Tibial artery (tissue), 4 donors: ENCODE data around the gene EXD3.

Source experiments
- DNase-seq, 2 donors: peaks; one replicate each; pipeline ENCODE4 v3.0.0-alpha.2; 2019
- H3K27ac ChIP-seq, 2 donors: fragments of 200-600 bp; sonication (generic) in 1 of 2; 1 replicate in 1 of 2; 2 replicates in 1 of 2; pipeline ENCODE4 v1.5.1; 2018 to 2019; ENCODE audit warnings: mild to moderate bottlenecking in 1 of 2
- H3K27me3 ChIP-seq, 2 donors: fragments of 200-600 bp; sonication (generic) in 1 of 2; one replicate each; pipeline versions ENCODE4 v1.5.1 to v1.6.0; 2016 to 2019
- H3K36me3 ChIP-seq, 3 donors: fragments of 200-600 bp; sonication (generic) in 2 of 3; one replicate each; pipeline ENCODE4 v1.5.1; 2016 to 2019; ENCODE audit warnings: mild to moderate bottlenecking in 2 of 3
- H3K4me1 ChIP-seq, 4 donors: fragments of 200-600 bp; sonication (generic) in 2 of 4; 1 replicate in 3 of 4; 2 replicates in 1 of 4; pipeline ENCODE4 v1.5.1; 2016 to 2019
- H3K4me3 ChIP-seq, 2 donors: fragments of 200-600 bp; sonication (generic) in 1 of 2; 1 replicate in 1 of 2; 2 replicates in 1 of 2; pipeline ENCODE4 v1.5.1; 2018 to 2019; ENCODE audit warnings: mild to moderate bottlenecking in 2 of 2
- H3K9me3 ChIP-seq, 3 donors: fragments of 200-600 bp; sonication (generic) in 1 of 3; one replicate each; pipeline ENCODE4 v1.5.1; 2016 to 2019
- intact Hi-C: fragments of 100-400 bp; cut with DNase I; formaldehyde crosslinking; loops from one replicate; pipeline ENCODE4 v1.15.0; 2023; ENCODE audit warnings: low total_unique reads
- TF ChIP-seq, protein P1 (sequence below), 2 experiments: fragments of 200-600 bp in 1 of 2; fragments of 450-650 bp in 1 of 2; IDR thresholded peaks; one replicate each; pipeline ENCODE4 v1.5.1; 2017 to 2019; ENCODE audit warnings: antibody characterized with exemption in 2 of 2, mild to moderate bottlenecking in 1 of 2, moderate library complexity in 1 of 2

The EXD3 gene

DNA sequence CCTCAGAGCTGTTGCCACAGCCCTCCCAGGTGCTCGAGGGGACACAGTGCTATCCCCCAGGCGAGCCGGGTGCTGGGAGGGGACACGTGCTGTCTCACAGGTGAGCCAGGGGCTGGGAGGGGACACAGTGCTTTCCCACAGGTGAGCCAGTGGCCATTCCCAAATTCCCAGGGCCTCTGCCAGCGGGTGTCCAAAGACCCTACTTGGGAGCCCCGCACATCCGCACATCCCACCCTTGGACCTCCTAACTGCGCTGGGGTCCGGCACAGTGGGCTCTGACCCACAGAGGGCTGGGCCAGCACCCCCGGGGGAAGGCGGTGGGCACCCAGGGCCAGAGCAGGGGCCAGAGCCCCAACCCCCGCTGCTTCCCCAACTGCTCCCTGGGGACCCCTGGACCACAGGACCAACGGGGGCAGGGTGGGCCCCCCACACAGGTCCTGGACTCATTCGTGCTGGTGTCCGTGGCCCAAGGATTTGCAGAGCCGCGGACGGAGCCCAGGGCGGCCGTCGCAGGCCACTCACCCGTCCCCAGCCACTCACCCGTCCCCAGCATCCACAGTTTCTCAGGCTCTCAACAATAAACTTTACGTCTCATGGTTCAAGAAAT, 17.9 kb downstream of the EXD3 start:
- Histone ChIP-seq H3K9me3 (no peaks in the 10 kb centered on the region), H3K27me3 (no peaks in the 10 kb centered on the region), H3K36me3 (no peaks in the 10 kb centered on the region), H3K27ac (no peak overlapping the region), H3K4me1 (peaks cover 0 to 31% (median 17%) of the 10 kb centered on the region in 4 donors), H3K4me3 (no peak overlapping the region)
- TF ChIP-seq, protein P1, sequence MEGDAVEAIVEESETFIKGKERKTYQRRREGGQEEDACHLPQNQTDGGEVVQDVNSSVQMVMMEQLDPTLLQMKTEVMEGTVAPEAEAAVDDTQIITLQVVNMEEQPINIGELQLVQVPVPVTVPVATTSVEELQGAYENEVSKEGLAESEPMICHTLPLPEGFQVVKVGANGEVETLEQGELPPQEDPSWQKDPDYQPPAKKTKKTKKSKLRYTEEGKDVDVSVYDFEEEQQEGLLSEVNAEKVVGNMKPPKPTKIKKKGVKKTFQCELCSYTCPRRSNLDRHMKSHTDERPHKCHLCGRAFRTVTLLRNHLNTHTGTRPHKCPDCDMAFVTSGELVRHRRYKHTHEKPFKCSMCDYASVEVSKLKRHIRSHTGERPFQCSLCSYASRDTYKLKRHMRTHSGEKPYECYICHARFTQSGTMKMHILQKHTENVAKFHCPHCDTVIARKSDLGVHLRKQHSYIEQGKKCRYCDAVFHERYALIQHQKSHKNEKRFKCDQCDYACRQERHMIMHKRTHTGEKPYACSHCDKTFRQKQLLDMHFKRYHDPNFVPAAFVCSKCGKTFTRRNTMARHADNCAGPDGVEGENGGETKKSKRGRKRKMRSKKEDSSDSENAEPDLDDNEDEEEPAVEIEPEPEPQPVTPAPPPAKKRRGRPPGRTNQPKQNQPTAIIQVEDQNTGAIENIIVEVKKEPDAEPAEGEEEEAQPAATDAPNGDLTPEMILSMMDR (IDR thresholded peaks at IDR 0.05): no peak
- intact Hi-C loops: no loop called here
- DNase-seq: no peak

DNA sequence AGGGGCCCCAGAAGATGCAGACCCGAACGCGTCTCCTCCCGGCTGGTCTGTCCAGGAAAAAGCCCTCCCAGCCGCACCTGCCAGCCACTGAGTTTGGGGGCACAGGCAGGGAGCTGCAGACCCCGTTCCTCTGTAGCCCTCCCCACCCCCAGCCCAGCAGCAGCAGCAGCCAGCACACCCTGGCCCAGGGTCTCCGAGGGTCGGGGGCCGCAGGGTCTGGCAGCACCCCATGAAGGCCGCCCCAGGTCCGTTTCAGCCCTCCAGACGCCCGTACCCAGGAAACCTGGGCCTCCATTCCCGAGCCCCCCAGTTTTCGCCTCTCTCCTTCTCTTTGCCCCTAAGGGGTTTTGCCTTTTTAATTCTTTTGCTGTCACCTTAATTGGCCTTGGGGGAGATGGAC, 19.7 kb downstream of the EXD3 start:
- Histone ChIP-seq H3K27ac (no peak overlapping the region), H3K36me3 (peaks cover 0 to 5% (median 0%) of the 10 kb centered on the region in 3 donors), H3K4me1 (peaks cover 0 to 20% (median 17%) of the 10 kb centered on the region in 4 donors), H3K9me3 (no peaks in the 10 kb centered on the region), H3K27me3 (no peaks in the 10 kb centered on the region), H3K4me3 (no peak overlapping the region)
- TF ChIP-seq, protein P1 (IDR thresholded peaks at IDR 0.05): no peak
- DNase-seq: no peak
- intact Hi-C loops: no loop called here

DNA sequence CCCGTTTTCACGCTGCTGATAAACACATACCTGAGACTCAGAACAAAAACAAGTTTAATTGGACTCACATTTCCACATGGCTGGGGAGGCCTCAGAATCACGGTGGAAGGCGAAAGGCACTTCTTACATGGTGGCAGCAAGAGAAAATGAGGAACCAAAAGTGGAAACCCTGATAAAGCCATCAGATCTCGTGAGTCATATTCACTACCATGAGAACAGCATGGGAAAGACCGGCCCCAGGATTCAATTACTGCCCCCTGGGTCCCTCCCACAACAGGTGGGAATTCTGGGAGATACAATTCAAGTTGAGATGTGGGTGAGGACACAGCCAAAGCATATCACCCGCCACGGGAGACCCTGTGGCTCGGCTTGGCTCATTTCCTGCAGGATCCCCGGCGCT, 20.2 kb downstream of the EXD3 start:
- H3K27me3 ChIP-seq: no peaks in the 10 kb centered on the region
- H3K36me3 ChIP-seq: peaks cover 0 to 9% (median 0%) of the 10 kb centered on the region in 3 donors
- H3K4me3 ChIP-seq: no peak overlapping the region
- TF ChIP-seq, protein P1 (IDR thresholded peaks at IDR 0.05): no peak
- intact Hi-C loops: no loop called here
- no peaks in the 10 kb centered on the region for H3K9me3 ChIP-seq
- H3K27ac ChIP-seq: no peak overlapping the region
- no peak for DNase-seq
- H3K4me1 ChIP-seq: peaks cover 0 to 16% (median 15%) of the 10 kb centered on the region in 4 donors

DNA sequence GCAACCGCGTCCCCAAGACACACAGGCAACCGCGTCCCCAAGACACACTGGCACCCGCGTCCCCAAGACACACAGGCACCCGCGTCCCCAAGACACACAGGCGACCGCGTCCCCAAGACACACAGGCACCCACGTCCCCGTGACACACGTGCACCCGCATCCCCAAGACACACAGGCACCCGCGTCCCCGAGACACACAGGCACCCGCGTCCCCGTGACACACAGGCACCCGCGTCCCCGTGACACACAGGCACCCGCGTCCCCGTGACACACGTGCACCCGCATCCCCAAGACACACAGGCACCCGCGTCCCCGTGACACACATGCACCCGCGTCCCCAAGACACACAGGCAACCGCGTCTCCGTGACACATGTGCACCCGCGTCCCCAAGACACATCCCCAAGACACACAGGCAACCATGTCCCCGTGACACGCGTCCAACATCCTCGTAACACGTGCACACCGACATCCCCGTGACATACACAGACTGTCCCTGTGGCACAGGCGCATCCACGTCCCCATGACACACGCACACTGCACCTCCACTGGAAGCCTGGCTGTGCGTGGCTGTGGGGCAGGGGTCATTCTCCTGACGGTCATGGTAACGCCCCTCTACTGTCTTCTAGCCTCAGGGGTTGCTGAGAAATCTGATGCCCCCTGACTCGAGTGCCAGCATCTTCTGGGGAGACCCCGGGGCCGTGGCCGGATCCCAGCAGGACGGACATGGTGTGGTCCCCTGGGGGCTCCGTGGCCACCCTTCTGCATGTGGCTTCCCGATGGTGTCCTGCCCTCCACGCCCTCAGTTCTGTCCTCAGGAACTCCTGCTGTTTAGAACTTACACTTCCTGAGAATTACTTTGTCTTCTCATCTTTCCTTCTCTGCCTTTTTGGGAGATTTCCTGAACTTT, 24.1 kb downstream of the EXD3 start:
- H3K36me3 ChIP-seq: peaks cover 0 to 20% (median 10%) of the 10 kb centered on the region in 3 donors
- DNase-seq: no peak
- H3K27ac ChIP-seq: no peak overlapping the region
- H3K4me3 ChIP-seq: no peak overlapping the region
- no peaks in the 10 kb centered on the region for H3K9me3 ChIP-seq
- H3K27me3 ChIP-seq: no peaks in the 10 kb centered on the region
- intact Hi-C loops: no loop called here
- H3K4me1 ChIP-seq: no peaks in the 10 kb centered on the region
- TF ChIP-seq, protein P1 (IDR thresholded peaks at IDR 0.05): no peak

DNA sequence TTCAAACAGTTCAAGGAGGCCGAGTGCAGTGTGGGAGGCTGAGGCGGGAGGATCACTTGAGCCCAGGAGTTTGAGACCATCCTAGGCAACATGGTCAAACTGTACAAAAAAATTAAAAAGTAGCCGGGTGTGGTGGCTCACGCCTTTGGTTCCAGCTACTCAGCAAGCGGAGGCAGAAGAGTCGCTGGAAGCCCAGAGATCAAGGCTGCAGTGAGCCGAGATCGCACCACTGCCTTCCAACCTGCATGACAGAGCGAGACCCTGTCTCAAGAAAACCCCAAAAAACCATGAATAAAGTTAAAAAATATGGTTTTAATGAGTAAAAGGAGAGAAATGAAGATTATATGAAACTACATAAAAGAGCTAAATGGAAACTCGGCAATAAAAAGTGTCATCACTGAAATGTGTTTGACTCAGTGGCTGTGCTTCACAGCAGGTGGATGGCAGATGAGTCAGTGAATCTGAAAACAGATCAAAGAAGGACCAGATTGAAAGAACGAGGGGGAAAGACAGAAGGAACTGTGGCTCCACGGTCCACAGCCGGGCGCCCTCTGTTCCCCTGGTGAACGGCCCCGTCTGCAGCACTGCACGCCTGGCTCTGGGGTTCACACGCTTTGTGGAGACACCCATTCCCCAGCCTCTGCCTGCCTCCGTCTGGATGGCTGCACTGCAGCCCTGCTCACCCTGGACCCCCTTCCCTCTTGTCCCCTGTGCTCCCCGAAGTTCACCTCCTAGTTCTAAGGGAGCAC, 25.1 kb downstream of the EXD3 start:
- no peak for DNase-seq
- no peaks in the 10 kb centered on the region for H3K9me3 ChIP-seq
- peaks cover 0 to 29% (median 19%) of the 10 kb centered on the region in 3 donors for H3K36me3 ChIP-seq
- intact Hi-C loops: no loop called here
- no peak overlapping the region for H3K27ac ChIP-seq
- no peaks in the 10 kb centered on the region for H3K27me3 ChIP-seq
- H3K4me1 ChIP-seq: no peaks in the 10 kb centered on the region
- H3K4me3 ChIP-seq: no peak overlapping the region
- TF ChIP-seq, protein P1 (IDR thresholded peaks at IDR 0.05): no peak
